ENCODE results near the gene P3H2.

Gene P3H2

GRCh38 chr3:190000187-190000860 lies 120.4 kb downstream of the P3H2 start:
- no peaks in the 10 kb centered on the region for H3K4me1 Mint-ChIP-seq
- H3K9me3 Mint-ChIP-seq, result no peaks in the 10 kb centered on the region
- ATAC-seq (replicated peaks) (no peak), DNase-seq (no peak)
- H3K4me3 Mint-ChIP-seq, result no peak overlapping the region
- no peak overlapping the region for H3K27ac Mint-ChIP-seq
- H3K36me3 Mint-ChIP-seq, result no peaks in the 10 kb centered on the region
- no peaks in the 10 kb centered on the region for H3K27me3 Mint-ChIP-seq

- no peak for DNase-seq
- Mint-ChIP-seq H3K36me3 (no peaks in the 10 kb centered on the region), H3K27ac (no peak overlapping the region), H3K4me1 (no peaks in the 10 kb centered on the region), H3K27me3 (no peaks in the 10 kb centered on the region), H3K9me3 (no peaks in the 10 kb centered on the region), H3K4me3 (no peak overlapping the region)
- no peak for ATAC-seq (replicated peaks)
Observed at GRCh38 chr3:189999718-190000117, 121.0 kb downstream of the P3H2 start.

- no peak overlapping the region for H3K4me3 Mint-ChIP-seq
- no peaks in the 10 kb centered on the region for H3K4me1 Mint-ChIP-seq
- no peak overlapping the region for H3K27ac Mint-ChIP-seq
- peaks cover 0 to 5% of the 10 kb centered on the region in 2 donors for H3K27me3 Mint-ChIP-seq
- DNase-seq (no peak), ATAC-seq (replicated peaks) (no peak)
- no peaks in the 10 kb centered on the region for H3K36me3 Mint-ChIP-seq
- H3K9me3 Mint-ChIP-seq, result peaks cover 0 to 2% of the 10 kb centered on the region in 2 donors
Observed at GRCh38 chr3:189995129-189995528, 125.6 kb downstream of the P3H2 start.

- Mint-ChIP-seq H3K27me3 (peaks cover 0 to 5% of the 10 kb centered on the region in 2 donors), H3K36me3 (no peaks in the 10 kb centered on the region), H3K27ac (no peak overlapping the region), H3K4me1 (no peaks in the 10 kb centered on the region), H3K9me3 (peaks cover 0 to 2% of the 10 kb centered on the region in 2 donors), H3K4me3 (no peak overlapping the region)
- no peak for DNase-seq
- ATAC-seq (replicated peaks), result no peak
Observed at GRCh38 chr3:189990826-189991225, 129.9 kb downstream of the P3H2 start.

GRCh38 chr3:189988854-189989253 lies 131.8 kb downstream of the P3H2 start:
- ATAC-seq (replicated peaks) (no peak), DNase-seq (no peak)
- Mint-ChIP-seq H3K27me3 (no peaks in the 10 kb centered on the region), H3K27ac (no peak overlapping the region), H3K36me3 (no peaks in the 10 kb centered on the region), H3K4me1 (no peaks in the 10 kb centered on the region), H3K4me3 (no peak overlapping the region), H3K9me3 (peaks cover 0 to 2% of the 10 kb centered on the region in 2 donors)

GRCh38 chr3:189988322-189988721 lies 132.4 kb downstream of the P3H2 start:
- no peaks in the 10 kb centered on the region for H3K27me3 Mint-ChIP-seq
- DNase-seq, result no peak
- no peak overlapping the region for H3K27ac Mint-ChIP-seq
- no peaks in the 10 kb centered on the region for H3K36me3 Mint-ChIP-seq
- H3K9me3 Mint-ChIP-seq, result peaks cover 0 to 2% of the 10 kb centered on the region in 2 donors
- H3K4me1 Mint-ChIP-seq, result no peaks in the 10 kb centered on the region
- no peak for ATAC-seq (replicated peaks)
- no peak overlapping the region for H3K4me3 Mint-ChIP-seq

- Mint-ChIP-seq H3K27ac (no peak overlapping the region), H3K27me3 (no peaks in the 10 kb centered on the region), H3K9me3 (no peaks in the 10 kb centered on the region), H3K4me3 (no peak overlapping the region), H3K36me3 (no peaks in the 10 kb centered on the region), H3K4me1 (no peaks in the 10 kb centered on the region)
- DNase-seq (no peak), ATAC-seq (replicated peaks) (no peak)
Observed at GRCh38 chr3:189985948-189986347, 134.7 kb downstream of the P3H2 start.

- DNase-seq, result no peak
- Mint-ChIP-seq H3K4me3 (no peak overlapping the region), H3K27me3 (peaks cover 0 to under 1% of the 10 kb centered on the region in 2 donors), H3K36me3 (no peaks in the 10 kb centered on the region), H3K9me3 (no peaks in the 10 kb centered on the region), H3K4me1 (no peaks in the 10 kb centered on the region), H3K27ac (no peak overlapping the region)
- no peak for ATAC-seq (replicated peaks)
Observed at GRCh38 chr3:189983612-189984011, 137.1 kb downstream of the P3H2 start.

- H3K36me3 Mint-ChIP-seq, result no peaks in the 10 kb centered on the region
- no peak overlapping the region for H3K27ac Mint-ChIP-seq
- H3K4me1 Mint-ChIP-seq, result no peaks in the 10 kb centered on the region
- no peak for ATAC-seq (replicated peaks)
- no peak overlapping the region for H3K4me3 Mint-ChIP-seq
- DNase-seq, result no peak
- H3K9me3 Mint-ChIP-seq, result no peaks in the 10 kb centered on the region
- peaks cover 0 to 10% of the 10 kb centered on the region in 2 donors for H3K27me3 Mint-ChIP-seq
Observed at GRCh38 chr3:189982321-189982945, 138.3 kb downstream of the P3H2 start.

GRCh38 chr3:189981668-189982067 lies 139.0 kb downstream of the P3H2 start:
- ATAC-seq (replicated peaks) (no peak), DNase-seq (no peak)
- Mint-ChIP-seq H3K9me3 (no peaks in the 10 kb centered on the region), H3K36me3 (no peaks in the 10 kb centered on the region), H3K4me3 (no peak overlapping the region), H3K27ac (no peak overlapping the region), H3K27me3 (peaks cover 3 to 10% of the 10 kb centered on the region in 2 donors), H3K4me1 (no peaks in the 10 kb centered on the region)

- Mint-ChIP-seq H3K9me3 (no peaks in the 10 kb centered on the region), H3K4me1 (no peaks in the 10 kb centered on the region), H3K36me3 (no peaks in the 10 kb centered on the region), H3K27me3 (peaks cover 7 to 16% of the 10 kb centered on the region in 2 donors), H3K4me3 (no peak overlapping the region), H3K27ac (no peak overlapping the region)
- no peak for ATAC-seq (replicated peaks)
- no peak for DNase-seq
Observed at GRCh38 chr3:189978753-189979152, 141.9 kb downstream of the P3H2 start.

- Mint-ChIP-seq H3K27me3 (peaks cover 7 to 16% of the 10 kb centered on the region in 2 donors), H3K4me3 (no peak overlapping the region), H3K36me3 (no peaks in the 10 kb centered on the region), H3K27ac (no peak overlapping the region), H3K4me1 (no peaks in the 10 kb centered on the region), H3K9me3 (no peaks in the 10 kb centered on the region)
- no peak for DNase-seq
- ATAC-seq (replicated peaks), result no peak
Observed at GRCh38 chr3:189977174-189977573, 143.5 kb downstream of the P3H2 start.

- H3K9me3 Mint-ChIP-seq, result no peaks in the 10 kb centered on the region
- H3K4me1 Mint-ChIP-seq, result no peaks in the 10 kb centered on the region
- H3K36me3 Mint-ChIP-seq, result no peaks in the 10 kb centered on the region
- DNase-seq, result no peak
- H3K27ac Mint-ChIP-seq, result no peak overlapping the region
- ATAC-seq (replicated peaks), result no peak
- H3K27me3 Mint-ChIP-seq, result peaks cover 7 to 16% of the 10 kb centered on the region in 2 donors
- no peak overlapping the region for H3K4me3 Mint-ChIP-seq
Observed at GRCh38 chr3:189975391-189975990, 145.2 kb downstream of the P3H2 start.

GRCh38 chr3:189974359-189974758 lies 146.3 kb downstream of the P3H2 start:
- Mint-ChIP-seq H3K27me3 (peaks cover 7 to 16% of the 10 kb centered on the region in 2 donors), H3K27ac (no peak overlapping the region), H3K36me3 (no peaks in the 10 kb centered on the region), H3K4me1 (no peaks in the 10 kb centered on the region), H3K4me3 (no peak overlapping the region), H3K9me3 (no peaks in the 10 kb centered on the region)
- DNase-seq (no peak), ATAC-seq (replicated peaks) (no peak)

GRCh38 chr3:189967254-189967865 lies 153.3 kb downstream of the P3H2 start:
- DNase-seq (no peak), ATAC-seq (replicated peaks) (peak; percentile 49 to 56)
- Mint-ChIP-seq H3K36me3 (no peaks in the 10 kb centered on the region), H3K27ac (no peak overlapping the region), H3K9me3 (no peaks in the 10 kb centered on the region), H3K27me3 (peaks cover 0 to 7% of the 10 kb centered on the region in 2 donors), H3K4me3 (no peak overlapping the region), H3K4me1 (peaks cover 0 to 2% of the 10 kb centered on the region in 2 donors)

Data from stimulated activated naive B cell treated with anti-CD40 and anti-IgM and Interleukin-4, amounts not matched to agents 10 μg/mL and 1 μg/mL and 100 μg/mL, for 72 hours (primary cell).